ENCODE results near the gene TMEM182.

DNA sequence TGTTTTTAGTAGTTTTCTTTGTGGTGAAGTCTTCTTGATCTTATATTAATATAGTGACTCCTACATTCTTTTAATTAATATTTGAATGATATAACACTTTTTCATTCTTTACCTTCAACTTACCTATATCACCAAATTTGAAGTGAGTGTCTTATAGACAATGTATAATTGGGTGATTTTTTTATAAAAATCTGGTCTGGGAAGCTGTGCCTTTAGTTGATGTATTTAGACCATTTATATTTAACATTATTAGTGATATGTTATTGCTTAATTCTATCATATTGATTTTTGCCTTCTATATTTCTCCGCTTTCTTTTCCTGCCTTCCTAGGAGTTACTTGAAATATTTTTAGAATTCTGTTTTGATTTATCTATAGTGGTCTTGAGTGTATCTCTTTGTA is 16.4 kb downstream of the TMEM182 start:
- TF ChIP-seq, protein P1, sequence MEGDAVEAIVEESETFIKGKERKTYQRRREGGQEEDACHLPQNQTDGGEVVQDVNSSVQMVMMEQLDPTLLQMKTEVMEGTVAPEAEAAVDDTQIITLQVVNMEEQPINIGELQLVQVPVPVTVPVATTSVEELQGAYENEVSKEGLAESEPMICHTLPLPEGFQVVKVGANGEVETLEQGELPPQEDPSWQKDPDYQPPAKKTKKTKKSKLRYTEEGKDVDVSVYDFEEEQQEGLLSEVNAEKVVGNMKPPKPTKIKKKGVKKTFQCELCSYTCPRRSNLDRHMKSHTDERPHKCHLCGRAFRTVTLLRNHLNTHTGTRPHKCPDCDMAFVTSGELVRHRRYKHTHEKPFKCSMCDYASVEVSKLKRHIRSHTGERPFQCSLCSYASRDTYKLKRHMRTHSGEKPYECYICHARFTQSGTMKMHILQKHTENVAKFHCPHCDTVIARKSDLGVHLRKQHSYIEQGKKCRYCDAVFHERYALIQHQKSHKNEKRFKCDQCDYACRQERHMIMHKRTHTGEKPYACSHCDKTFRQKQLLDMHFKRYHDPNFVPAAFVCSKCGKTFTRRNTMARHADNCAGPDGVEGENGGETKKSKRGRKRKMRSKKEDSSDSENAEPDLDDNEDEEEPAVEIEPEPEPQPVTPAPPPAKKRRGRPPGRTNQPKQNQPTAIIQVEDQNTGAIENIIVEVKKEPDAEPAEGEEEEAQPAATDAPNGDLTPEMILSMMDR (conservative IDR thresholded peaks at IDR 0.05): no peak
- TF ChIP-seq EZH2 (IDR thresholded peaks at IDR 0.05; ENCODE audit: low read depth): no peak

Measured in PC-9 (cell line).